ENCODE results near the gene NAA20. TPM values are rescaled to one million over a fixed set of nuclear protein-coding genes. Genes with fewer than 3 reads are reported as not detected.

The NAA20 gene
- total and polyA plus RNA-seq, 4 donors, result 33.6 to 143 (median 59.9) TPM

DNA sequence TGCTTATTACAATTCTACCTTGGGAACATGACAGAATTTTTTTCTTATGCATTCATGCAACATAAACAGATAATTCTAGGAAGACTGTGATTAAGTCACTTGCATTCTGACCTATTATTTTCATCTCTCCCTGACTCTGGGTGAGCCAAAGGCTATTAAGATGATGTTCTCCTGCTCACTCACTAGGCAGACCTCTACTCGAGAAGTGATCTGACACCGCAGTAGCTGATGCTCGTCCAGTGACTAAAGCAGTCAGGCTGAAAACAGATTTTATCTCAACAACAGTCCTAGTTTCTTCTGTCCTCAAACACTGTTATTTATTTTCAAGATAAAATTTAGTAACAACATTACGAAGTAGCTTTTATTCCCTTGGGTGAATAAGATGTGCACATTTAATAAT, 17.3 kb downstream of the NAA20 start:
- TF ChIP-seq, protein P1, sequence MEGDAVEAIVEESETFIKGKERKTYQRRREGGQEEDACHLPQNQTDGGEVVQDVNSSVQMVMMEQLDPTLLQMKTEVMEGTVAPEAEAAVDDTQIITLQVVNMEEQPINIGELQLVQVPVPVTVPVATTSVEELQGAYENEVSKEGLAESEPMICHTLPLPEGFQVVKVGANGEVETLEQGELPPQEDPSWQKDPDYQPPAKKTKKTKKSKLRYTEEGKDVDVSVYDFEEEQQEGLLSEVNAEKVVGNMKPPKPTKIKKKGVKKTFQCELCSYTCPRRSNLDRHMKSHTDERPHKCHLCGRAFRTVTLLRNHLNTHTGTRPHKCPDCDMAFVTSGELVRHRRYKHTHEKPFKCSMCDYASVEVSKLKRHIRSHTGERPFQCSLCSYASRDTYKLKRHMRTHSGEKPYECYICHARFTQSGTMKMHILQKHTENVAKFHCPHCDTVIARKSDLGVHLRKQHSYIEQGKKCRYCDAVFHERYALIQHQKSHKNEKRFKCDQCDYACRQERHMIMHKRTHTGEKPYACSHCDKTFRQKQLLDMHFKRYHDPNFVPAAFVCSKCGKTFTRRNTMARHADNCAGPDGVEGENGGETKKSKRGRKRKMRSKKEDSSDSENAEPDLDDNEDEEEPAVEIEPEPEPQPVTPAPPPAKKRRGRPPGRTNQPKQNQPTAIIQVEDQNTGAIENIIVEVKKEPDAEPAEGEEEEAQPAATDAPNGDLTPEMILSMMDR (IDR thresholded peaks at IDR 0.05; ENCODE audit: control extremely low read depth, extremely low read depth), result no peak
- H3K27ac ChIP-seq (ENCODE audit: low read depth in 1 of 2, low read length in 1 of 2), result no peak overlapping the region
- no peaks in the 10 kb centered on the region for H3K27me3 ChIP-seq (ENCODE audit: control insufficient read depth in 3 of 3, insufficient read depth in 3 of 3, low read length in 2 of 3)
- 88 to 92% methylated on average over 4 of the region's 4 CpGs for WGBS, 2 donors
- peaks cover 25 to 64% (median 40%) of the 10 kb centered on the region in 4 donors for H3K36me3 ChIP-seq (ENCODE audit: control insufficient read depth in 4 of 4, insufficient read depth in 4 of 4, low read length in 4 of 4)
- no peak overlapping the region for H3K9ac ChIP-seq (ENCODE audit: insufficient read depth in 1 of 2, low read length in 2 of 2)
- no peaks in the 10 kb centered on the region for H3K9me3 ChIP-seq (ENCODE audit: control insufficient read depth in 4 of 4, insufficient read depth in 3 of 4, low read length in 3 of 4)
- ATAC-seq (ENCODE audit: insufficient read depth, low FRiP score), result no peak
- no peak for DNase-seq
- no peak overlapping the region for H3K4me3 ChIP-seq
- peaks cover 0 to 3% (median 0%) of the 10 kb centered on the region in 5 donors for H3K4me1 ChIP-seq (ENCODE audit: control insufficient read depth in 5 of 5, insufficient read depth in 5 of 5, low read length in 5 of 5)

DNA sequence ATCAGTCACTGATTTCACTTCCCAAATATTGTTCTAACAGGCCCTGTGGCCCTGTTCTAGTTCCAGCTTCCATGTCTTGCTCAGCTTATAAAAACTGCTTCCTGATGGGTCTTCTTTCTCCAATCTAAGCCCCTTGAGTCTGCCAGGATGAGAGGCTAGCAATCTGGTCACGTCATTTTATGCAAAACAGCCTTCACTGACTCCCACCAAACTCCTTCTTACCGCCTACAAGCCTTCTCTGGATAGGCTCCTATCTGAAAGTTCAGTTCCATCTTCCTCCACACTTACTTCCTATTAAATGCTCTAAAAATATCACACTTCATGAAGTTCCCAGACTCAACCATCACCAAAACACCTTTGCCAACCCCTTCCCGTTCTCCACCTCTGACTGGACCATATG, 19.6 kb downstream of the NAA20 start:
- Histone ChIP-seq H3K9ac (ENCODE audit: insufficient read depth in 1 of 2, low read length in 2 of 2) (no peak overlapping the region), H3K27me3 (ENCODE audit: control insufficient read depth in 3 of 3, insufficient read depth in 3 of 3, low read length in 2 of 3) (no peaks in the 10 kb centered on the region), H3K4me3 (no peak overlapping the region), H3K9me3 (ENCODE audit: control insufficient read depth in 4 of 4, insufficient read depth in 3 of 4, low read length in 3 of 4) (no peaks in the 10 kb centered on the region), H3K27ac (ENCODE audit: low read depth in 1 of 2, low read length in 1 of 2) (no peak overlapping the region), H3K36me3 (ENCODE audit: control insufficient read depth in 4 of 4, insufficient read depth in 4 of 4, low read length in 4 of 4) (peaks cover 30 to 83% (median 55%) of the 10 kb centered on the region in 4 donors), H3K4me1 (ENCODE audit: control insufficient read depth in 5 of 5, insufficient read depth in 5 of 5, low read length in 5 of 5) (peaks cover 0 to 3% (median 0%) of the 10 kb centered on the region in 5 donors)
- WGBS, 2 donors, result 94 to 98% methylated on average over 3 of the region's 3 CpGs
- DNase-seq, result no peak
- TF ChIP-seq, protein P1 (IDR thresholded peaks at IDR 0.05; ENCODE audit: control extremely low read depth, extremely low read depth), result no peak
- ATAC-seq (ENCODE audit: insufficient read depth, low FRiP score), result no peak

DNA sequence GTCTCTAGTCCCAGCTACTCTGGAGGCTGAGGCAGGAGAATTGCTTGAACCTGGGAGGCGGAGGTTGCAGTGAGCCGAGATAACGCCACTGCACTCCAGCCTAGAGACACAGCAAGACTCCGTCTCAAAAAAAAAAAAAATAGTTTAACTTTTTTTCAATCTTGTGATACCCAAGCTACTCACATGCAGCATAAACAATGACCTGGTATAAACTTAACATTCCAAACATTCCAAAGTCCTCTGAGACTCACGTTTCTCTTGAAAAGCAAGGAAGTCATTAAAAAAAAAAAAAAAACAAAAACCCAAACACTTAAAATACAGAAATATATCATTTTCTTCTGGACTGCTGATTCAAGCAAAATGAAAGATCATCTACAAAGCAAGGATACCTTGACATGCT, 20.8 kb downstream of the NAA20 start:
- TF ChIP-seq, protein P1 (IDR thresholded peaks at IDR 0.05; ENCODE audit: control extremely low read depth, extremely low read depth), result no peak
- H3K4me1 ChIP-seq (ENCODE audit: control insufficient read depth in 5 of 5, insufficient read depth in 5 of 5, low read length in 5 of 5), result peaks cover 0 to 3% (median 0%) of the 10 kb centered on the region in 5 donors
- ATAC-seq (ENCODE audit: insufficient read depth, low FRiP score) (no peak), DNase-seq (peak in 1 of 3 donors; percentile 16)
- H3K9ac ChIP-seq (ENCODE audit: insufficient read depth in 1 of 2, low read length in 2 of 2), result no peak overlapping the region
- no peaks in the 10 kb centered on the region for H3K27me3 ChIP-seq (ENCODE audit: control insufficient read depth in 3 of 3, insufficient read depth in 3 of 3, low read length in 2 of 3)
- no peak overlapping the region for H3K4me3 ChIP-seq
- 65 to 79% methylated on average over 5 of the region's 5 CpGs for WGBS, 2 donors
- peaks cover 33 to 85% (median 56%) of the 10 kb centered on the region in 4 donors for H3K36me3 ChIP-seq (ENCODE audit: control insufficient read depth in 4 of 4, insufficient read depth in 4 of 4, low read length in 4 of 4)
- no peaks in the 10 kb centered on the region for H3K9me3 ChIP-seq (ENCODE audit: control insufficient read depth in 4 of 4, insufficient read depth in 3 of 4, low read length in 3 of 4)
- H3K27ac ChIP-seq (ENCODE audit: low read depth in 1 of 2, low read length in 1 of 2), result no peak overlapping the region

DNA sequence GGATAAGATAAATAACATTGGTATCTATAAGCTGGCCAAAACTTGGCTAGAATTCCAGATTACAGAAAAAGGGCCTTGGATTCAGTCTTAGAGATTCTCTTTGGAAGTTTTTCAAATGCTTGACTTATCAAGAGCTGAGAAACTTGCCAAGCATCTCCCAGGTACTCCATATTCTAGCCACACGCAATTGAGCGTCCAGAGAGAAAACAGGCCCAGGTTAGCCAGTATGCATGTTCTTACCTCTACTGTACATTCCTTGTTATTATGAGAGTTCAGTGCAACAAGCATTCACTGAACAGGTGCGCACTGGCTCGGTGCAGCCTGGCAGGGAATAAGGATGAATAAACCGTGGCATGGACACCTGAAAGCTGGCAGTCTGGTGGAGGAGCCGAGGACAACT, 21.4 kb downstream of the NAA20 start:
- peaks cover 35 to 88% (median 62%) of the 10 kb centered on the region in 4 donors for H3K36me3 ChIP-seq (ENCODE audit: control insufficient read depth in 4 of 4, insufficient read depth in 4 of 4, low read length in 4 of 4)
- TF ChIP-seq, protein P1 (IDR thresholded peaks at IDR 0.05; ENCODE audit: control extremely low read depth, extremely low read depth), result no peak
- 82 to 91% methylated on average over 6 of the region's 6 CpGs for WGBS, 2 donors
- no peak overlapping the region for H3K27ac ChIP-seq (ENCODE audit: low read depth in 1 of 2, low read length in 1 of 2)
- ATAC-seq (ENCODE audit: insufficient read depth, low FRiP score), result no peak
- H3K9me3 ChIP-seq (ENCODE audit: control insufficient read depth in 4 of 4, insufficient read depth in 3 of 4, low read length in 3 of 4), result no peaks in the 10 kb centered on the region
- H3K9ac ChIP-seq (ENCODE audit: insufficient read depth in 1 of 2, low read length in 2 of 2), result no peak overlapping the region
- DNase-seq, result peak in 1 of 3 donors; percentile 10
- peaks cover 0 to 3% (median 0%) of the 10 kb centered on the region in 5 donors for H3K4me1 ChIP-seq (ENCODE audit: control insufficient read depth in 5 of 5, insufficient read depth in 5 of 5, low read length in 5 of 5)
- H3K4me3 ChIP-seq, result no peak overlapping the region
- H3K27me3 ChIP-seq (ENCODE audit: control insufficient read depth in 3 of 3, insufficient read depth in 3 of 3, low read length in 2 of 3), result no peaks in the 10 kb centered on the region
